ENCODE results near the gene C4A.
"Not testable (repeated sequence)": the region's sequence is repeated elsewhere in the genome, so short reads cannot be mapped to it uniquely, and the experiment has no call there.

C4A gene

GRCh38 chr6:31980998-31981397 is 859 bp upstream of the C4A start:
- DNase-seq (ENCODE audit: low spot score): not testable (repeated sequence)

- DNase-seq (ENCODE audit: low spot score): not testable (repeated sequence)
These were observed 7.5 kb downstream of the C4A start for GRCh38 chr6:31989363-31989762.

- DNase-seq (ENCODE audit: low spot score): not testable (repeated sequence)
These were observed 12.6 kb downstream of the C4A start for GRCh38 chr6:31994421-31994820.

- not testable (repeated sequence) for DNase-seq (ENCODE audit: low spot score)
These were observed 14.5 kb downstream of the C4A start for GRCh38 chr6:31996385-31996784.

GRCh38 chr6:32002546-32003268 is 20.9 kb downstream of the C4A start:
- not testable (repeated sequence) for DNase-seq (ENCODE audit: low spot score)

GRCh38 chr6:32003301-32003700 is 21.4 kb downstream of the C4A start:
- DNase-seq (ENCODE audit: low spot score): not testable (repeated sequence)

- DNase-seq (ENCODE audit: low spot score): not testable (repeated sequence)
These were observed 22.5 kb downstream of the C4A start for GRCh38 chr6:32004393-32004792.

GRCh38 chr6:32004864-32005537 is 23.1 kb downstream of the C4A start:
- DNase-seq (ENCODE audit: low spot score): not testable (repeated sequence)

- not testable (repeated sequence) for DNase-seq (ENCODE audit: low spot score)
These were observed 23.7 kb downstream of the C4A start for GRCh38 chr6:32005538-32005880.

GRCh38 chr6:32005991-32006529 is 24.2 kb downstream of the C4A start:
- not testable (repeated sequence) for DNase-seq (ENCODE audit: low spot score)

GRCh38 chr6:32007086-32007485 is 25.2 kb downstream of the C4A start:
- DNase-seq (ENCODE audit: low spot score): not testable (repeated sequence)

- not testable (repeated sequence) for DNase-seq (ENCODE audit: low spot score)
These were observed 26.2 kb downstream of the C4A start for GRCh38 chr6:32008037-32008436.

GRCh38 chr6:32008616-32009015 is 26.8 kb downstream of the C4A start:
- not testable (repeated sequence) for DNase-seq (ENCODE audit: low spot score)

GRCh38 chr6:32009537-32009936 is 27.7 kb downstream of the C4A start:
- DNase-seq (ENCODE audit: low spot score): not testable (repeated sequence)

- DNase-seq (ENCODE audit: low spot score): not testable (repeated sequence)
These were observed 29.1 kb downstream of the C4A start for GRCh38 chr6:32010856-32011530.

- not testable (repeated sequence) for DNase-seq (ENCODE audit: low spot score)
These were observed 31.2 kb downstream of the C4A start for GRCh38 chr6:32012941-32013617.

GRCh38 chr6:32013738-32014137 is 31.9 kb downstream of the C4A start:
- DNase-seq (ENCODE audit: low spot score): not testable (repeated sequence)

GRCh38 chr6:32014547-32014946 is 32.7 kb downstream of the C4A start, which contains the start of gene C4B:
Gene C4B (plus strand): TSS chr6:32014795. CDS start chr6:32014846, 51 bp downstream.
- DNase-seq (ENCODE audit: low spot score): not testable (repeated sequence)

GRCh38 chr6:32022100-32022499 is 40.2 kb downstream of the C4A start:
- not testable (repeated sequence) for DNase-seq (ENCODE audit: low spot score)

- DNase-seq (ENCODE audit: low spot score): not testable (repeated sequence)
These were observed 46.8 kb downstream of the C4A start for GRCh38 chr6:32028631-32029030.

GRCh38 chr6:32029553-32029952 is 47.7 kb downstream of the C4A start:
- not testable (repeated sequence) for DNase-seq (ENCODE audit: low spot score)
